H1 (cell line): ENCODE results near the gene TTLL7. TPM values are rescaled to one million over a fixed set of nuclear protein-coding genes. Genes with fewer than 3 reads are reported as not detected.

ENCODE experiments used
- CTCF ChIA-PET: fragments of 300-600 bp; sonication (Branson Sonifier 250); formaldehyde crosslinking; loops from one replicate; lab custom pipeline; 2021; ENCODE audit not compliant: partially characterized antibody; lab: Charles Lee
- POLR2A ChIA-PET: fragments of 300-600 bp; sonication (Branson Sonifier 250); formaldehyde crosslinking; loops from one replicate; lab custom pipeline; 2021; ENCODE audit warnings: inconsistent platforms; ENCODE audit not compliant: partially characterized antibody; lab: Charles Lee
- DNase-seq, 2 experiments: peaks; one replicate each; pipeline versions ENCODE4 v3.0.0 to v3.0.0-alpha.2; 2010 to 2022; ENCODE audit warnings: low spot score in 2 of 2, low read depth in 1 of 2, mixed read lengths in 1 of 2
- FAIRE-seq: peaks from 2 replicates; lab custom pipeline; 2011; peaks lifted over from hg19 to GRCh38; lab: Jason Lieb, UNC
- H2AFZ ChIP-seq: 2 replicates; pipeline ENCODE4 v1.8.1; 2012; ENCODE audit warnings: low read length, inconsistent platforms
- H2AK5ac ChIP-seq: 2 replicates; pipeline ENCODE4 v1.6.1; 2013; ENCODE audit warnings: low read depth, low read length
- H2BK120ac ChIP-seq: replicated peaks from 2 replicates; pipeline ENCODE3; 2013; ENCODE audit warnings: low read depth, low read length, inconsistent platforms
- H2BK12ac ChIP-seq: 2 replicates; pipeline ENCODE4 v1.6.1; 2013; ENCODE audit warnings: low read depth, low read length
- H2BK15ac ChIP-seq: 2 replicates; pipeline ENCODE4 v1.6.1; 2013; ENCODE audit warnings: low read length
- H2BK20ac ChIP-seq: 2 replicates; pipeline ENCODE4 v1.6.1; 2013; ENCODE audit warnings: low read length
- H2BK5ac ChIP-seq: 2 replicates; pipeline ENCODE4 v1.6.1; 2013; ENCODE audit warnings: low read depth, low read length
- H3K14ac ChIP-seq: 2 replicates; pipeline ENCODE4 v1.6.1; 2013; ENCODE audit warnings: inconsistent platforms; ENCODE audit not compliant: insufficient read length
- H3K18ac ChIP-seq: 2 replicates; pipeline ENCODE4 v1.6.1; 2013; ENCODE audit warnings: low read length; ENCODE audit errors: extremely low read depth
- H3K23ac ChIP-seq: 2 replicates; pipeline ENCODE4 v1.6.1; 2013; ENCODE audit warnings: inconsistent platforms; ENCODE audit not compliant: insufficient read length
- H3K23me2 ChIP-seq: 2 replicates; pipeline ENCODE4 v1.6.1; 2013; ENCODE audit warnings: low read depth, low read length
- H3K27ac ChIP-seq: 2 replicates; pipeline ENCODE4 v1.6.1; 2011; ENCODE audit warnings: low read depth, low read length, inconsistent platforms
- H3K27me3 ChIP-seq, 4 experiments: replicated peaks in 1 of 4; 1 replicate in 1 of 4; 2 replicates in 3 of 4; pipeline versions ENCODE4 v1.6.1 to v1.8.1; 2011 to 2013; ENCODE audit warnings: low read length in 3 of 4, mild to moderate bottlenecking in 3 of 4, inconsistent platforms in 2 of 4, mixed read lengths in 2 of 4, moderate library complexity in 1 of 4; ENCODE audit not compliant: control insufficient read depth in 3 of 4, insufficient read depth in 3 of 4; ENCODE audit errors: extremely low read depth in 1 of 4
- H3K36me3 ChIP-seq, 4 experiments: 2 replicates each; pipeline versions ENCODE4 v1.6.1 to v1.8.1; 2011 to 2013; ENCODE audit warnings: mild to moderate bottlenecking in 4 of 4, low read length in 3 of 4, moderate library complexity in 2 of 4, control low read depth in 1 of 4, inconsistent platforms in 1 of 4; ENCODE audit not compliant: insufficient read depth in 4 of 4, control insufficient read depth in 2 of 4
- H3K4ac ChIP-seq: replicated peaks from 2 replicates; pipeline ENCODE3; 2013; ENCODE audit warnings: low read length, low read depth, mixed read lengths, inconsistent platforms; ENCODE audit not compliant: insufficient read length
- H3K4me1 ChIP-seq, 4 experiments: replicated peaks in 1 of 4; 1 replicate in 1 of 4; 2 replicates in 3 of 4; pipeline versions ENCODE4 v1.6.1 to v1.8.1; 2011 to 2013; ENCODE audit warnings: low read length in 3 of 4, inconsistent platforms in 2 of 4, mixed read lengths in 1 of 4; ENCODE audit not compliant: insufficient read depth in 4 of 4, control insufficient read depth in 3 of 4
- H3K4me2 ChIP-seq, 2 experiments: 2 replicates each; pipeline versions ENCODE4 v1.6.1 to v1.8.1; 2011 to 2013; ENCODE audit warnings: low read depth in 2 of 2, low read length in 2 of 2, control low read depth in 1 of 2, inconsistent platforms in 1 of 2, mild to moderate bottlenecking in 1 of 2; ENCODE audit not compliant: insufficient read depth in 1 of 2
- H3K4me3 ChIP-seq, 4 experiments: fragments of 200-600, 300-600 bp in 1 of 4; sonication (generic), shearing (Covaris generic), sonication (Bioruptor Twin) in 1 of 4; 2 replicates each; pipeline versions ENCODE4 v1.5.1 to v1.8.1; 2011 to 2016; ENCODE audit warnings: low read length in 4 of 4, low read depth in 3 of 4, control low read depth in 2 of 4, inconsistent platforms in 2 of 4, mild to moderate bottlenecking in 2 of 4, mixed read lengths in 1 of 4, moderate library complexity in 1 of 4; ENCODE audit not compliant: insufficient read depth in 2 of 4; ENCODE audit errors: extremely low read depth in 1 of 4
- H3K56ac ChIP-seq: replicated peaks from 2 replicates; pipeline ENCODE3; 2013; ENCODE audit warnings: low read depth, mild to moderate bottlenecking, mixed read lengths, low read length, inconsistent platforms; ENCODE audit not compliant: insufficient read length
- H3K79me1 ChIP-seq: 2 replicates; pipeline ENCODE4 v1.6.1; 2013; ENCODE audit warnings: low read depth, low read length, control low read depth
- H3K79me2 ChIP-seq, 2 experiments: 2 replicates each; pipeline versions ENCODE4 v1.6.1 to v1.8.1; 2012 to 2013; ENCODE audit warnings: low read length in 2 of 2, mild to moderate bottlenecking in 2 of 2, inconsistent platforms in 1 of 2; ENCODE audit not compliant: insufficient read depth in 2 of 2, control insufficient read depth in 1 of 2
- H3K9ac ChIP-seq, 4 experiments: replicated peaks in 1 of 4; 1 replicate in 1 of 4; 2 replicates in 3 of 4; pipeline versions ENCODE4 v1.6.1 to v1.8.1; 2011 to 2013; ENCODE audit warnings: low read depth in 3 of 4, low read length in 3 of 4, control low read depth in 2 of 4, mild to moderate bottlenecking in 2 of 4, moderate library complexity in 2 of 4, inconsistent platforms in 1 of 4; ENCODE audit errors: extremely low read depth in 1 of 4
- H3K9me3 ChIP-seq, 2 experiments: 2 replicates each; pipeline versions ENCODE4 v1.6.1 to v1.8.1; 2012 to 2013; ENCODE audit warnings: mild to moderate bottlenecking in 2 of 2, moderate library complexity in 2 of 2, control low read depth in 1 of 2, inconsistent platforms in 1 of 2, low read depth in 1 of 2, low read length in 1 of 2, mixed read lengths in 1 of 2; ENCODE audit not compliant: insufficient read depth in 2 of 2
- H4K20me1 ChIP-seq, 2 experiments: replicated peaks in 1 of 2; 2 replicates each; pipeline versions ENCODE3 to v1.8.1; 2011 to 2013; ENCODE audit warnings: inconsistent platforms in 2 of 2, low read length in 2 of 2, mild to moderate bottlenecking in 1 of 2; ENCODE audit not compliant: insufficient read depth in 2 of 2, control insufficient read depth in 1 of 2
- H4K5ac ChIP-seq: 2 replicates; pipeline ENCODE4 v1.6.1; 2013; ENCODE audit warnings: low read length, low read depth, mixed read lengths, inconsistent platforms; ENCODE audit not compliant: insufficient read length
- H4K8ac ChIP-seq: 2 replicates; pipeline ENCODE4 v1.8.0; 2013; ENCODE audit warnings: mild to moderate bottlenecking, moderate library complexity, low read length, inconsistent platforms; ENCODE audit not compliant: insufficient read depth; ENCODE audit errors: extremely low read depth
- H4K91ac ChIP-seq: replicated peaks from 2 replicates; pipeline ENCODE3; 2013; ENCODE audit warnings: low read length, mixed read lengths, inconsistent platforms; ENCODE audit not compliant: insufficient read length
- BRCA1 ChIP-seq: IDR thresholded peaks from 2 replicates; pipeline ENCODE4 v1.6.1; 2012; ENCODE audit warnings: low read depth, low read length, improper control_type of control experiment
- SP4 ChIP-seq: IDR thresholded peaks from 2 replicates; pipeline ENCODE4 v1.6.1; 2012; ENCODE audit warnings: low read length, inconsistent platforms
- TAF7 ChIP-seq: optimal IDR thresholded peaks from 2 replicates; pipeline ENCODE3; 2011; ENCODE audit warnings: low read depth, mild to moderate bottlenecking, inconsistent platforms, low read length, moderate library complexity, borderline replicate concordance
- TEAD4 ChIP-seq: IDR thresholded peaks from 2 replicates; pipeline ENCODE4 v1.6.1; 2012; ENCODE audit warnings: low read depth, low read length, inconsistent platforms, mixed read lengths
- WGBS, 2 experiments: shearing (Covaris generic) in 1 of 2; methylation state at CpG; one replicate each; pipeline versions ENCODE4 v1.1.6 to v1.1.7; 2013 to 2015; ENCODE audit warnings: low lambda C conversion rate in 2 of 2, mixed read lengths in 2 of 2, inconsistent platforms in 1 of 2, low coverage in 1 of 2, missing lambda C conversion rate in 1 of 2; ENCODE audit not compliant: insufficient replicate concordance in 2 of 2, insufficient coverage in 1 of 2, insufficient read length in 1 of 2; ENCODE audit errors: extremely low coverage in 1 of 2, missing lambda C conversion rate in 1 of 2; 5-methylcytosine and 5-hydroxymethylcytosine counted together
- polyA plus RNA-seq, 7 experiments: library from polyadenylated mRNA; depleted of rRNA in 3 of 7; stranded (reverse) in 5 of 7; unstranded in 2 of 7; fragments of >200 nt in 5 of 7; fragments of 200-250 nt in 2 of 7; gene quantifications; 1 replicate in 5 of 7; 2 replicates in 1 of 7; 4 replicates in 1 of 7; pipeline versions ENCODE4 v1.2.1 to v1.2.3, GENCODE V29; 2011 to 2013; ENCODE audit warnings: missing spikeins in 2 of 7, mixed read lengths in 2 of 7
- total RNA-seq: library from RNA; stranded (reverse); fragmentation: NEBNext Ultra II Directional; extraction: Animal tissue kit (Norgen Biotek cat#: 25700); gene quantifications from 2 replicates; pipeline ENCODE4 v1.2.1, GENCODE V29; 2021

Gene TTLL7
- total and polyA plus RNA-seq, 2 of the 8 experiments (the other 6 are each of a cell fraction or from before 2014, with no cell fraction given), result 1.9 to 7.9 TPM

- H3K79me2 ChIP-seq, result no peaks in the 10 kb centered on the region
- DNase-seq (no peak), FAIRE-seq (no peak)
- no peak overlapping the region for H3K4me2 ChIP-seq
- no peak overlapping the region for H4K91ac ChIP-seq
- WGBS, 2 experiments, result 40% methylated on average over 2 of the region's 2 CpGs; no CpG with 5 or more reads in 1 of the 2 experiments
- no peak overlapping the region for H3K4ac ChIP-seq
- no peak overlapping the region for H3K56ac ChIP-seq
- no peaks in the 10 kb centered on the region; the same call in 1 of the 2 replicates for H3K23me2 ChIP-seq
- H3K79me1 ChIP-seq, result no peaks in the 10 kb centered on the region
- no peak overlapping the region for H3K23ac ChIP-seq
- H2BK20ac ChIP-seq, result no peak overlapping the region
- H3K4me3 ChIP-seq, result no peak overlapping the region
- H2AK5ac ChIP-seq, result no peak overlapping the region
- no peak overlapping the region for H3K14ac ChIP-seq
- H3K18ac ChIP-seq, result no peak overlapping the region
- ChIA-PET CTCF (interaction anchor here (0.9 to 1.2 kb wide), 3 partner anchors 9 to 13 kb away, joined by 3 read pairs; no protein-coding TSS in a partner anchor), POLR2A (interaction anchor here (0.6 to 0.7 kb wide), 2 partner anchors 230 to 410 kb away, joined by 3 read pairs; no protein-coding TSS in a partner anchor)
- H2BK5ac ChIP-seq, result no peak overlapping the region
- H3K27ac ChIP-seq, result no peak overlapping the region
- H2BK120ac ChIP-seq, result no peak overlapping the region
- no peak overlapping the region for H2BK15ac ChIP-seq
- H3K27me3 ChIP-seq, result no peaks in the 10 kb centered on the region
- TF ChIP-seq TEAD4 (no peak), SP4 (no peak), BRCA1 (no peak), TAF7 (no peak)
- H4K5ac ChIP-seq, result no peak overlapping the region
- no peak overlapping the region for H2BK12ac ChIP-seq
- H4K20me1 ChIP-seq, result no peaks in the 10 kb centered on the region
- H4K8ac ChIP-seq, result no peak overlapping the region
- no peaks in the 10 kb centered on the region for H3K4me1 ChIP-seq
- no peaks in the 10 kb centered on the region for H3K36me3 ChIP-seq
- no peaks in the 10 kb centered on the region for H3K9me3 ChIP-seq
- H2AFZ ChIP-seq, result no peak overlapping the region
- no peak overlapping the region for H3K9ac ChIP-seq
These were observed 80.1 kb downstream of the TTLL7 start for GRCh38 chr1:83918688-83919285.
